ENCODE measurements around the gene EMILIN2.

The EMILIN2 gene

DNA sequence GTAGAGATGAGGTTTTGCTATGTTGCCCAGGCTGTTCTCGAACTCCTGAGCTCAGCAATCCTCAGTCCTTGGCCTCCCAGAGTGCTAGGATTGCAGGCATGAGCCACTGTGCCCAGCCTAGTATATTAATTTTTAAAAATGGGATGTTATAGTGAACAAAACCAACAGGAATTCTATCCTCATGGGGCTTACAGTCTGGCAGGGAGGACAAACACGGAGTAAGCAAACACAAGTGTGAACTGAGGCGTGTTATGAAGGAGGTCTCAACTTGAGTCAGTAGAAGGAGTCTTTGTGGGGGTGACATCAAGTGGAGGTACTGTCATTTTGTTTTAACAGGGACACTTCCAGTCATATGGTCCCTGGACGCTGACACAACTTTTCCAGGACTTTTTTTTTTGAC lies 33.1 kb downstream of the EMILIN2 start:
- DNase-seq = no peak

DNA sequence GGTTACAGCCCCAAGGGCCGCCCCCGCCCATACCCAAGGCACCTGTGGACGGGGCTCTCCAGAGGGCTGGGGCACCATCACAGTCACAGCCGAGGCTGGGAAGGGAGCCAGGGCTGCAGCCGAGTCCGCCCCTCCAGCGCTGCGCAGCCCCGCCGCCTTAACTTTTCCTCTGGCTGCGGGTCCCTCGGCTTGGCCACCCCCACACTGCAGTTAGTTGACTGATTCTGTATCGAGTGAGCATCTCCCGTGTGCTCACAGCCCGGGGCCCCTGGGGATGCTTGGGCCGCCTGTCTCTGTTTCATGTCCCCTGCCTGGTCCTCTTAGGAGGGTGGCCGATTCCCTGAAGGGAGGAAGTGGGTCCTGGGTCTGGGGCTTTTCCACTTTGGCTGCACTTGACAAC lies 33.7 kb downstream of the EMILIN2 start:
- DNase-seq = no peak

DNA sequence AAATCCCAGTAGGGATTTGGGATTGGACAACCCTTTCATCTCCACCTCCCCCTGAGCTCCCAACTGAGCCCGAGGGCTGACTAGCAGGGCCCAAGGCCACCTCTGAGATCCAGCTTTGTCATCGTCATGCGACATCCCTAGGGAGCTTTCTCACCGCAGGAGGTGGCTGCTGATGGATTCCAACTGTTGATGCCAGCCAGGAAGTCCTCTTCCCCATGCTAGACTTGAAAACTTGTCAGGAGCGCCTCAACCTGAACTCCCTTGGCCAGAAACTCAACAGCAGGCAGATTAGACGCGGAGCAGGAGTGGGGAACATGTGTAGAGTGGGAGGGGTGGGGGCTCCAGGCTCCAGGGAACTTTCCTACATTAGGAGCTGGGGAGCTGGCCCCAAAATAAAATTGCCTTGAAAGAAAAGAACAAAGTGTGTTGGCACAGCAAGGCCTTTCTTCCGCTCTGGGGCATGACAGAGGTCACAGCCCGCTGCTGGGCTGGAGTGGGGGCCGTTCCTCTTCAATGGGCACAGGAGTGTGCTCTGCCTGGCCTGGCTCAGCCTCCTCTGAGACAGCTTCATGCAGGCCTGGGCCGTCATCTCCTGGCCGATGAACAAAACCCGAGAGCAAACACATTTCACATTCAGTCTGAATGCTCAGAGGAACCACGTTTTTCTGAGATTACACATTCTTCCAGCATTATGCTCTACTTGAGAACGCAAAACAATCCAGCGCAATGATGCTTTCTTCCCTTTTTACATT lies 34.5 kb downstream of the EMILIN2 start:
- no peak for DNase-seq

DNA sequence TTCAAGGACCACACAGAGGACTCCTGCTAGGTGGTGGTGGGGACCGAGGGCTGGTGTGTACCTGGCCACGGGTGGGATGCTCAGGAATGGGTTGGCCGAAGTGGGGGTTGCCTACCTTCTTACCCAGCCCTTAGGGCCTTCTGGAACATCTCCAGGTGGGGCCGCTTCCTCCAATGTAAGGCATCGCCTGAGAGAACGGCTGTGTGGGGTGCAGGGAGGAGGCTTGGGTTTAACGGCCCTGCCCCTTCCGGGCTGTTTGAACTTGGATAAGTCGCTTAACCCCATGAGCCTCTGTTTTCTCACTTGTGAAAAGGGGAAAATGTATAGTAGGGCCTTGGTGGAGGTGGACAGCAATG lies 35.0 kb downstream of the EMILIN2 start:
- DNase-seq = no peak

DNA sequence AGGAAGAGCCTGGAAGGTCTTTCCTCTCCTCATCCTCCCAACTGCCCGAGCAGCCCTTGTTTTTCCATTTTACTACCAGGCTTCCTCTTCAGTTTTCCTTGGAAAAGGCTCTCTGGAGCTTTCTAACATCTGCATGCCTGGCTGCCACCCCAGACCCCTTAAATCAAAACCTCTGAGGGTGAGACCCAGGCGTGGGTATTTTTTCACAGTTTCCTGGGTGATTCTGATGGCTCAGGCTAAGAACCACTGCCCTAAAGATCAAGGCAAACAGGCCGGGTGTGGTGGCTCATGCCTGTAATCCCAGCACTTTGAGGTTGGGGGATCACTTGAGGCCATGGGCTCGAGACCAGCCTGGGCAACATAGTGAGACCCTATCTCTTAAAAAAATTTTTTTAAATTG lies 35.4 kb downstream of the EMILIN2 start:
- no peak for DNase-seq

DNA sequence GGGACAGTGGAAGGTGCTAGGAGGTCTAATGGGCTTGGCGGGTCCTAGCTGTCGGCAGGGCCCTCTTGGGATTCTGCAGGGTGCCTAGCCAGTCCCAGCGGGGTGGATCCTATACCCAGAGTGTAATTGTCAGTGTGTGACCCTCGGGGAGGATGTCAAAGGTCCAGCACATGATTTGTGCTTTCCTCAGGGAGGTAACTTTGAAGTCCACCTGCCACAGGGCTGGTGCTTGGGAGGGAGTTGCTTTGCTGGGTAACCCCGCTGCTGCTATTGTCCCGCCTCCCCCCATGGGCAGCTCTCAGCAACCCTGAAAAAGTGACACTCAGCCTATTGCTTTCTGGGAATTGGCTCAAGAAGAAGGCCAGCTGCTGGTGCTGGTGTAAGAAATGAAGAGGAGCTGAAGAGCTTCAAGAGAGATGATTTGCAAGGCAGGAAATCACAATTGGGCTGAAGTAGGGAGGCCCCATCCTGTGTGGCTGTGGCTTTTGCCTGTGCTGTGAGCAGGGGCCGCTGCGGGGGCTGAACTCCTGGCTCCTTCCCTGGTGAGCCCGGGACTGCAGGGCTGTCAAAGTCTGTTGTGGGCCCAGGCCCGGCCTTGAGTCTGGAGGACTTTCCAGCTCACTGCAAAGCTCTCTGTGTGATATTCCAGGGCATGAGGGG lies 36.4 kb downstream of the EMILIN2 start:
- no peak for DNase-seq

DNA sequence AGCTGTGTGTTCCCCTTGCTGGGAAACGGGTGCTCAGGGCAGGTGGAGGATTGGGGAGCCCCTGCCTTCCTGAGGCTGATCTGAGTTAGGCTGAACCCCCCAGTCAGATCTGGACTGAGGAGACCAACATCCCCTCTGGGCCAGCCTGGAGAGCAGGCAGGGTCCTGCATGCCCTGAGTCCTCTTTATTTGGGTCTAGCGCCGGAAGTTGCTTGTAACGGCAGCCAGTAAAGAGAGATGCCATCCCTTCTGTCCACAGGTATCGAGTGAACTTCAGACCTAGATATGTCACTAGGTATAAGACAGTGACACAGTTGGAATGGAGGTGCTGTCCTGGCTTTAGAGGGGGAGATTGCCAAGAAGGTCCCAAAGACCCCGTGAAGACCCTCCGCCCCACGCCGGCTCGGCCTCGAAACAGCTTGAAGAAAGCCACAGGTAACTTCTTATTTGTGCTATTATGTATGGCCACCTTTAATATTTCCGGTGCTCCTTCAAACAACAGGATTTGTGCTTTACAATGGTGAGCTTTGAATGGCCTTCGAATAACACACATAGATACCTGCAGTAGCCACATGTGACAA lies 38.0 kb downstream of the EMILIN2 start:
- no peak for DNase-seq

DNA sequence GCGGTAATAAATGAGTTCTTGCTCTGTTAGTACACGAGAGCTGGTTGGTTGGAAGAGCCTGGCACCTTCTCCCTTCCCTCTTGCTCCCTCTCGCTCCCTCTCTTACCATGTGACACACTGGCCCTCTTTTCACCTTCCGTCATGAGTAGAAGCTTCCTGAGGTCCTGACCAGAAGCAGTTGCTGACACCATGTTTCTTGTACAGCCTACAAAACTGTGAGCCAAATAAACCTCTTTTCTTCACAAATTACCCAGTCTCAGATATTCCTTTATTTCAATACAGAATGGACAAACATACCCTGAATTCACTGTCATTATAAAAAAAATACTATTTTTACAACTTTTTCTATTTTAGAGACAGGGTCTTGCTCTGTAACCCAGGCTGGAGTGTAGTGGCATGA lies 40.7 kb downstream of the EMILIN2 start:
- DNase-seq = no peak

DNA sequence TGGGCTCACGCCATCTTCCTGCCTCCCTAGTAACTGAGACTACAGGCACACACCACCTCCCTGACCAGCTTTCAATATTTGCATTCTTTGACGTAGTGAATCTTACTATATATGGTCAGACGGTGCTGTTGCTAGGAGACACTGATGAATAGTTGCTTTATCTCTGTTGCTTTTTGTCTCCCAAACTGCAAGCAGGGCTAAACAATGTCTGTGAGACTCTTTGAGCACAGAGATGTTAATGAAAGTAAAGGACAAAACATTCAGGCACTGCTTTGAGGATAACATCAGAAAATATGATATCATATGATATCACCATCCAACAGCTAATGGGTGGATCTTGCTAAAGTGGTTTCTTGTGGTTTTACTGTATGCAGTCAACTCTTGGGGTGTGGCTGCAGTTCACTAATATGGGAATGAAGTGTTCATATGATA lies 43.0 kb downstream of the EMILIN2 start:
- peak in 1 of 2 experiments; percentile 9 for DNase-seq

DNA sequence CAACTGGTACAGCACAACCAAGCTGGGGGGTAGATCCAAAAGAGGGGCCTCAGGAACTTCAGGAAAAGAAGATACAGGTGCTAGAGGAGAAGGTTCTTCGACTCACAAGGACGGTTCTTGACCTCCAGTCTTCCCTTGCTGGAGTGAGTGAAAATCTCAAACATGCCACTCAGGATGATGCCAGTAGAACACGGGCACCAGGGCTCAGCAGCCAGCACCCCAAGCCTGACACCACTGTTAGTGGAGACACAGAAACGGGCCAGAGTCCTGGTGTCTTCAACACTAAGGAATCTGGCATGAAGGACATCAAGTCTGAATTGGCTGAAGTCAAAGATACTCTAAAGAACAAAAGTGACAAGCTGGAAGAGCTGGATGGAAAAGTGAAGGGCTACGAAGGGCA lies 43.8 kb downstream of the EMILIN2 start:
- no peak for DNase-seq

DNA sequence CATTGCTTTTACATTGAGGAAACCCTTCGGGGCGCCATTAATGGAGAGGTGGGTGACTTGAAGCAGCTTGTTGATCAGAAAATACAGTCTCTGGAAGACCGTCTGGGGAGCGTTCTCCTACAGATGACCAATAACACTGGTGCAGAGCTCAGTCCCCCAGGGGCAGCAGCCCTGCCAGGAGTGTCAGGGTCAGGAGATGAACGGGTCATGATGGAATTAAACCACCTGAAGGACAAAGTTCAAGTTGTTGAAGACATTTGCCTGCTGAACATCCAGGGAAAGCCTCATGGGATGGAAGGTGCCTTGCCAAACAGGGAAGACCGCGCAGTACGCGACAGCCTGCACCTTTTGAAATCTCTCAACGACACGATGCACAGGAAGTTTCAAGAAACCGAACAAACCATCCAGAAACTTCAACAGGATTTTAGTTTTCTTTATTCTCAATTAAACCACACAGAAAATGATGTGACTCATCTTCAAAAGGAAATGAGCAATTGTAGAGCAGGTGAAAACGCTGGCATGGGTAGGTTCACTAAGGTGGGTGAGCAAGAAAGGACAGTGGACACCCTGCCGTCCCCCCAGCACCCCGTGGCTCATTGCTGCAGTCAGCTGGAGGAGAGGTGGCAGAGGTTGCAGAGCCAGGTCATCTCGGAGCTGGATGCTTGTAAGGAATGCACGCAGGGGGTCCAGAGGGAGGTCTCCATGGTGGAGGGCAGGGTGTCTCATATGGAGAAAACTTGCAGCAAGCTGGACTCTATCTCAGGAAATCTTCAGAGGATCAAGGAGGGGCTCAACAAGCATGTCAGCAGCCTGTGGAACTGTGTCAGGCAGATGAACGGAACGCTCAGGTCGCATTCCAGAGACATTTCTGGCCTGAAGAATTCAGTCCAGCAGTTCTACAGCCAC lies 45.0 kb downstream of the EMILIN2 start:
- DNase-seq = no peak

DNA sequence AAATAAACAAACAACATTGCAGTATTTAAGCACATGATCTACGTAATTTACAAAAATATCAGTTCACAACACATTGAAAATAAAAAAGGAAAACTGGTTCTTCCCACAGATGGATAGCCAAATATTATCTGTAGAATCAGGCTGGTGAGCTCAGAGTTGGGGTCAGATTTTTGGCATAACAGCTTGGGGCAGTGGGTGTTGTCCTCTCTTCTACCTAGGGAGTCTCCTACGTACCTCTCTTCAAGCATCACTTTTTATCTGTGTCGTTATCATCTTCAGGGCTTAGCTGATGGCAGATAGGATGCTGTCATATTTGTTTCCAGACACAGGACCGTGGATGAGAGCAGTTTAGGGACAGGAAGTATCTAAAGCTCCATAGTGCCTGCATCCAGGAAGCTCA lies 46.2 kb downstream of the EMILIN2 start:
- no peak for DNase-seq

DNA sequence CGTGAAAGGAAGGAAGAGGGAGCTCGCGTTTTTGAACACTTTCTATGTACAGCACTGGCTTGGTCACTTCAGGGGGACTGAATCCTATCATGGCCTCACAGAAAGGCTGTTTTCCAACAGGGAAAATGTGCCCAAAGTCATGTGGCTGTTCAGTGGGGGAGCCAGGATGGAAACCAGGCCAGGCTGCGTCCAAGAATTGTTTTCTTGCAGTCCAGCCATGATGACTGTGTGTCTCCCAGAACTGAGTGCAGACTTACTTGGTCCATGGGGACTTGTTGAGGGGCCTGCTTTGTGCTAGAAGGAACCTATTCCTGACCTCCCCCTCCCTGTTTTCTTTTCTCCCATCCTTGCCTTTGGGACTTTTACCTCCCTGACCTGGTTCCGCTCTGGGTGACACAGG lies 46.9 kb downstream of the EMILIN2 start:
- no peak for DNase-seq

DNA sequence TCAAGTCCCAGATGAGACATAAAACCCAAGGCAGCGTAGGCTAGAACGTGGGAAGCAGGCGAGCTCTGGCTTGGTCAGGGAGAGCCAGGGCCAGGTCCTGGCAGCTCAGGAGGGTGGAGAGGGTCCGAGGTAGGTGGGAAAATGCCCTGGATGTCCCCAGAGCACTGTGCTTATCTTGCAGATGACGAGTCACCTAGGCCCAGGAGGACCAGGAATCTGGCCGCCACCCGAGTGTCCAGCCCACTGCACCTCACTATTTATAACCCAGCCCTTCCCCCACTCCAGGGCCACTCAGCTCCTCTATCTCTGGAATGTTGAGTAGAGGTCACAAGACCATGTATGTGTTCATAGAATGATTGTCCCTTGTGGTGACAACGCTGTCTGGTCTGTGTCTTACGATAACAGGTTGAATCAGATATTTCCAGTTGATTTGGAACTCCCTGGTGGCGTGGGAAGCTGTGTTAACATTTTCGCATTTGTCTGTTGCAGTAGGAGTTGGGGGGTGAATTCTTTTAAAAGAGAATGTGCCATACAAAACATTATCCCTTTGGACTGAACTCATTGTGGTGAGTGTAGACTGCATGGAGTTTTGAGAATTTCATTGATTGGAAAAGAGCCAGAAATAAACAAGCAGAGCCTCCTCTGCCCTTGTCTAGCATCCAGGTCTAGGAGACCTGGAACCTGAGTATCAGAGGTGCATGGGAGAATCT lies 47.5 kb downstream of the EMILIN2 start:
- DNase-seq = no peak

DNA sequence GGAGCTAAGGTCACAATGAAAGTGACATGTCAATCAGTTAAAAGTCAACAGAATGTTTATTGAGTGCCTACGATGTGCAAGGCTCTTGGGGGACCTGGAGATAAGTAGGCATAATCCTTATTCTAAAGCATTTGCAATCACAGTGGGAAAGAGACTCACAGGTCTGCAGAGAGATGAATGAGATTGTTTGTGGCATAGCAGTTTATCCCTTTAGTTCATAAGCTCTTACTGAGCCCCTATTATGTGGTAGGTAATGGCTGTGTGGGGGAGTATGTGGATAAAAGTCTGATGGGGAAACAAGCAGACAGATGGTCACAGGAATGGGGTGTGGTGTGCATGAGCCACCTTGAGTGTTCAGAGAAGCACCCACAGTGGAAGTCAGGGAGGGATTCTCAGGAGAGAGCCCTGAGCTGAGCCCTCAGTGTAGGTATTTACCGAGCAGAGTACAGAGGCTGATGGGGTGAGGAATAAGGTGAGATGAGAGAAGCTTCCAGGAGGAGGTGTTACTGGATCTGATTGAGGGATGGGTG lies 48.1 kb downstream of the EMILIN2 start:
- no peak for DNase-seq

DNA sequence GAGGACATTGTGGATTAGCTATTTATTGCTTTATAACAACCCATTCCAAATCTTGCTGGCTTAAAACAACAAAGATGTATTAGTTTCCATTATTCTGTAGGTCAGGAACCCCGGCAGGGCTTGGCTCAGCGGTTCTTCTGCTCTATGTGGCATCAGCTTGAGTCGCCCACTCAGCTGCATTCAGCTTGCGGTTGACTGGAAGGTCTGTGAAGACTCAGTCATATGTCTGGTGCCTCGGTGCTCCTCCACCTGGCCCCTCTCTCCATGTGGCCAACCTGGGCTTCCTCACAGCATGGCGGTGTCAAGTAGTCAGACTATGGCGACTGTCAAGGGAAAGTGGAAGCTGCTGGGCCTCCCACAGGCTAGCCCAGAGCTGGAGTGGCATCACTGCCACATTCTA lies 48.6 kb downstream of the EMILIN2 start:
- no peak for DNase-seq

DNA sequence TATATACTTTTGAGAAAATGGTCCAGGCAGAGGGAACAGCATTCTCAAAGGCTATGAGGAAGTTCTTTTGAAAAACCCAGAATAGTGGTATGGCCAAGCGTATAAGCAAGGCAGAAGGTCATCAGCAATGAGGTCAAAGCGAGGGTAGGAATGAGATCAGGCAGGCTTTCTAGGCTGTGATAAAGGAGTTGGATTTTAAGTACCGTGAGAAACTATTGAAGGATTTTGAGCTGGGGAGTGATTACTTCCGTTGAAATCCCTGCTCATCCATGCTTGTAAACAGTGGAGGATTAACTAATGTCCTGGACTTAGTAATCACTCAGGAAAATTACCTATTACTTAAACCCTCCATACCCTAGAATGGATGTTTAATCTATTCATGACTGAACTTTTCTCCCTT lies 50.2 kb downstream of the EMILIN2 start:
- DNase-seq = no peak

DNA sequence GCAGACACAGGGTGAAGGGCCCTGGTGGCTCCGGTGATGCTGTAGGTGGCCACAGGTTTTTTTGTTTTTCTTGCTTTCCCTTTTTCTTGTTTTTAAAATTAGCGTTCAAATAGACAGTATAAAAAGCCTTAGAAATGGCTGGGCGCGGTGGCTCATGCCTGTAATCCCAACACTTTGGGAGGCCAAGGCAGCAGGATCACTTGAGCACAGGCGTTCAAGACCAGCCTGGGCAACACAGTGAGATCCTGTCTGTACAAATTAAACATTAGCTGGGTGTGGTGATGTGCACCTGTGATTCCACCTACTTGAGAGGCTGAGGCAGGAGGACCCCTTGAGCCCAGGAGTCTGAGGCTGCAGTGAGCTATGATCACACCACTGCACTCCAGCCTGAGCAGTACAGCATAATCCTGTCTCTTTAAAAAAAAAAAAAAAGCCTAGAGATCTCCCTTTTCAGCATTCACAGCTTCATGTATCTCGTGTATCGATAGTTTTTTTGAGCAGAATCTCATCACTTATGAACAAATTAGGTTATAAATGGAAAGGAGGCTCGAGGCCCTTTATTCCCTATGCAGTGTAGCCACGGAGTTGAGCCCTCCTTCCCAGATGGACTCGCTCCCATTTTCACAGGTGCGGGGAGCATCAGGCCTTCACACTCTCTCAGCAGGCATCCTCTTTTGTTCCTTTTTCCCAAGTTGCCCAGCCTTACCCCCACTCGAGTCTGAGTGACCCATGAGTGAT lies 50.8 kb downstream of the EMILIN2 start:
- DNase-seq = no peak

DNA sequence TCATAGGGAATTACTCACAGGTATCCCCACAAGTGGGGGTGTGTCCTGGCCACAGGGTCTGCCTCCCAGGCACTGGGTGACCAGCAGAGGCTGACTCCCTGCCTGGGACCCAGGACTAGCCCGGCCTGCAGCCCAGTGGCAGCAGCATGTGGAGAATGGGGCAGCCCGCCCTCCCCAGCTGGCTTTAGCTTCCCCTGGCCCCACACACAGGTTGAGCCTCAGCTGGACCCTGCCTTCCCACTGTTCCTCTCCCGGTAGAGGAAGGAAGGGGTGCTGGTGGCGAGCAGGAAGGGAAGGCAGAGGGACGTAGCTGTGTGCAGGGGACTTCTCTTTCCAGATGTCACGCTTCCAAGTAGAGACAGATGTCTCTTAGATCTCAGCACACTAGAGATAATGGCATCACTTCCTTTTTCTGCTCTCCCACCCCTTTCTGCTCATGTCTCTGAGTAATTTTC lies 51.4 kb downstream of the EMILIN2 start:
- DNase-seq = no peak

DNA sequence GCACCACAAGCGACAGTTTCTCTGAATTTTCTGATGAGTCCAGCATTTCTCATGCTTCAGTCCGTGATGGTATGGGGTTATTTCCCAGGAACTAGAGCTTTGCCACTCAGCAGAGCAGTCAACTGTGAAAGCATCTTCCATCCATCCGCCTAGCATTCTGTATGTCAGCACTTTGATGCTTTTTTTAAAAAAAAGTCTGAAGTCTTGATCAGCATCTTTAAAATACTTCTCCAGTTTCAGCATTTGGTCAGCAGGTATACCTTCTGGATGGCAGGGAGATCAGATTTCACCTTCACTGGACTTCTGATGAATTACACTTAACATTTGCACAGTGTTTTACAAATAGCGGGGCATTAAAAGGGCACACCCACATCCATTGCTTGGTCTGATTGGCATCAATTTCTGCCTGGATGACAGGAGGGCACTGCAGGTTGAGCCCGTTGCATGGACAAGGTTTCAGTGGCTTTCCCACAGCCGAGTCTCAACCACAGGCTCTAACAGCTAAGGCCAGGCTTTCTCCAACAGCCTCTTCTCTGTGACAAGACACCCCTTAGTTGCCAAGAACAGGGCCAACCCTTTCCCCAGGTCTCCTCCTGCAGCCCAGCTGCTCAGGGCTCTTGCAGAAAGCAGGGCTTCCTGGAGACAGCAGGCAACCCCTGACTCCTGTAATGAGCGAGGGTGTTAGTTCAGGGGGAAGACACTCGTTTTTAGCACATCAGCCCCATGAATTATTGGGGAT lies 54.0 kb downstream of the EMILIN2 start:
- DNase-seq = no peak

DNA sequence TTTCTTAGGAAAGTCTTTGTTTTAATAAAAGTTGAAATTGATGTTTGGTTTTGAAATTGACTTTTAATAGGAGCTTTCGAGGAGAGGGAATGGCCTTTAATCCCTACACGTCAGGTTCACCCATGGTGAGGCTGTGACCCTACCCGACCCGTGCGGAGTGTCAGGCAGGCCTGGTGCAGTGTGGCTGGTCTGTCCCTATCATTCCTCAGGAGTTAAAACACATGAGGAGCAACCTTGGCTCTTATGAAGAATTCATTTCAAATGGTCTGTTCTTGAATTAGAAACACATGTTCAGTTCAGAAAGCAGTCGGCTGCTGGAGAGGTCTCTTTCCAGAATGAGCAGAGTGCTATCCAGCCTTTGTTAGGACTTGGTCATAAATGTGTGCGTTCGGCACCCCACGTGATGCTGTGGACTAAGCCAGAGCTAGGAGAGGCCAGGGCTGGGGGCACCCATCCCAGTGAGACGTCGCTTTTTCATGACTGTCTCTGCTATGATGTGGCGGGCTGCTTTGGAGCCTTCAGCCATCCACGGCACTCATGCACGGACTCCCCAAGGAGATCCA lies 54.7 kb downstream of the EMILIN2 start:
- no peak for DNase-seq
